Retinal pigment epithelial cell (primary cell): ENCODE measurements around the gene SFXN5.
"Not testable (repeated sequence)": the region's sequence is repeated elsewhere in the genome, so short reads cannot be mapped to it uniquely, and the experiment has no call there.

Experiments used
- DNase-seq: peaks from one replicate; pipeline ENCODE4 v3.0.0-alpha.2; 2010; ENCODE audit warnings: low read depth
- H3K4me3 ChIP-seq: 2 replicates; pipeline ENCODE4 v1.5.1; 2011; ENCODE audit warnings: mild to moderate bottlenecking, low read length, control low read depth, moderate library complexity
- CTCF ChIP-seq: conservative IDR thresholded peaks from 2 replicates; pipeline ENCODE4 v1.5.1; 2011; ENCODE audit warnings: low read depth, low read length, control low read depth, inconsistent platforms

Gene SFXN5

GRCh38 chr2:72908741-72909140, 162.8 kb downstream of the SFXN5 start:
- TF ChIP-seq CTCF, result no peak
- no peak overlapping the region for H3K4me3 ChIP-seq
- DNase-seq, result no peak

GRCh38 chr2:72907369-72907768, 164.1 kb downstream of the SFXN5 start:
- H3K4me3 ChIP-seq, DNase-seq: not testable (repeated sequence)

- DNase-seq, result no peak
- TF ChIP-seq CTCF, result no peak
These were observed 170.1 kb downstream of the SFXN5 start for GRCh38 chr2:72901426-72901825.

DNA sequence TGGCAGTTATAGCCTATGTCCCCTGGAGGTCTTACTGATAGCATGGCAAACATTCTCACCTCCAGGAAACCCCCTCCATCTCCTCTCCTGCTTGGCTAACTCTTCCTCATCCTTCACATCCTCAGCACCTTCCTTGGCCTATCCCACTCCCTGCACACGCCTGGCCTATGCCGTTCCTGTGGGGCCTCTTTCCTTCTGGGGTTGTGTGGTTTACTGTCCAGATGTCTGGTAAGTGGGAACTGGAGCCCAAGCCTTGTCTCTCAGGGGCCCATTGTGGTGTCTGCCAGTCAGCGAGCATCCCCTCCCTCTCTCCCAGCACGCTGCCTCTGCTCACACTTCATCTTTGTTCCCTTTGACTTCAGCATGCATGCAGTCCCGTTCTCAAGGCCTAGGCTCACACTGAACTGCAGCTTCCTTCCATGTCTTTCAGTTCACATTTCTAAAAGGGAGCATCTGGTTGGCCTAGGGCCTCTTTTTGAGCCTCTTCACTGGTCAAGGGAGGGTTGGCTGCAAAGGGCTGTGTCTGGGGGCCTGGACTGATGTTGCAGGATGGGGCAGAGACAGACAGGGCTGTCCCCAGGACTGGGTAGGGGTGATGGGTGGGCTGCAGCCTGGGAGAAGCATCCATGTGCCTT, 171.2 kb downstream of the SFXN5 start:
- no peak for DNase-seq
- no peak overlapping the region for H3K4me3 ChIP-seq
- TF ChIP-seq CTCF, result no peak

More at GRCh38 chr2:72901426-72901825, 170.1 kb downstream of the SFXN5 start:
- no peak overlapping the region for H3K4me3 ChIP-seq

GRCh38 chr2:72898585-72898906, 173.0 kb downstream of the SFXN5 start:
- no peak overlapping the region for H3K4me3 ChIP-seq
- no peak for DNase-seq
- no peak for TF ChIP-seq CTCF

DNA sequence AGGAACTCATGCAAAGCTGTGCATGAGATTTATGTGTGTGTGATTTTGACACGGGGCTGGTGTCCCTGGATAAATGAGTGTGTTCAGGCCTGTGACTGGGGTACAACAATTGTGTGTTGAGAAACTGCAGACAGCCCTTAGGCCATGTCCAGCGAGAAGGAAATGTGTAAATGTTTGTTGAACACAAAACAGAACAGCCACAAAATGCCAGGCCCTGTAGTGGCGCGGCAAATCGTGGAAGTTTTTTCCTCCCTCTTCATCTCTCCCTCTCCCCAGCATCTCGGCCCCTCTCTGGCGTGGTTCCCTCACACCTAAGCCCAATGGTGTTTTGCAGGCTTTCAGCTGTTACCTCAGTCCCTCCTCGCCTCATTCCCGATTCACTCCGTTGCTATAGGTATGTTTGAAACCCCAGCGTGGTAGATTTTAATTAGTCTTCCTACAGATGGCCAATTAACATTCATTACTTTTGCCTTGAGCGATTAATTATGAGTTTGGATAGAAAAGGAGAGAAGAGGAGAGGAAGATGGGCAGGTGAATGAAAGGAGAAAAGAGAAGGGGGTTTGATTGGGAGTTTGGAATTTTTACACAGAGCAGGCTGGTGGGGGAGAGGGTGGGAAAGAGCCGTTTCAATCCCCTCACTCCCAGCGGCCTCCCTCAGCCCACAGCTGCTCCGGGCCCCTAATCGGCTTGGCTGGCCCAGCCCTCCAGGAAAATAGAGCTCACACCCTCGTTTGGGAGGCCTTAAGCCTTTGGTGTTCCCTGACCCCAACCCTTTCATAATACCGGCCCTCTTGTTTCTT, 173.5 kb downstream of the SFXN5 start:
- no peak for DNase-seq
- H3K4me3 ChIP-seq, result no peak overlapping the region
- no peak for TF ChIP-seq CTCF

- H3K4me3 ChIP-seq, result no peak overlapping the region
- no peak for TF ChIP-seq CTCF
- no peak for DNase-seq
These were observed 175.1 kb downstream of the SFXN5 start for GRCh38 chr2:72896446-72896845.
